Bone marrow (tissue), 2 donors: ENCODE data around the gene BRSK2.
"Not testable (repeated sequence)": the region's sequence is repeated elsewhere in the genome, so short reads cannot be mapped to it uniquely, and the experiment has no call there.

Source experiments
- DNase-seq, 2 donors: peaks; one replicate each; lab custom pipeline; 2025; lab: John Stamatoyannopoulos, UW

Gene BRSK2

DNA sequence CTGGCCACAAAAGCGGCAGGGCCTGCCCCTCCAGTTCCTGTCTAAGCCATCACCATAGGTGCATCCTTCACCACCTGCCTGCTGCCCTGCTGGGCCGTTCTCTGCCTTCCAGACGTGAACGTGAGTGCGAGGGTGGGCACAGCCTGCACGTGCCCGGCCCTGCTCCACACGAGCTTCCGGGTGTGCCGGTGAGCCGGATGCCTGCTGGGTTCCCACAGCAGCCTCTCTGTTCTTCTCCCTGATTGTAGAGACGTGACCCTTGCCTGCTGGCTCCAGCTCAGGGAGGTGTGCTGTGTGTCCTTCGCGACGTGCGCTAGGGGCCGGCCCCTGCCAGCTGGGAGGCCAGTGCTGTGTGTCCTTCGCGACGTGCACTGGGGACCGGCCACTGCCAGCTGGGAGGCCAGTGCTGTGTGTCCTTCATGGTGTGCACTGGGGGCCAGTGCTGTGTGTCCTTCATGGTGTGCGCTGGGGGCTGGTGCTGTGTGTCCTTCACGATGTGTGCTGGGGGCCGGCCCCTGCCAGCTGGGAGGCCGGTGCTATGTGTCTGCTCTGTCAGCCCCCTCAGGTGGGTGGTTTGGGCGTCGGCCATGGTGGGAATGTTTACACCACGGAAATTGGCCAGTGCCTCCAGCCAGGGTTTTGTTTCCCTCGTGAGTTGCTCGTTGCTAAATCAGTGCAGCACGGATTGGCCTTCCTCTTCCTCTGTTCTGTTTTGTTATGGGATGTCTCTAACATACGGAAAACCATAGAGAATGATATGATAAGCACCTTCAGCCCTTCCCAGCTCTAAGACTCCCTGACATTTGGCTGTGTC is 35.4 kb upstream of the BRSK2 start:
- no peak for DNase-seq

DNA sequence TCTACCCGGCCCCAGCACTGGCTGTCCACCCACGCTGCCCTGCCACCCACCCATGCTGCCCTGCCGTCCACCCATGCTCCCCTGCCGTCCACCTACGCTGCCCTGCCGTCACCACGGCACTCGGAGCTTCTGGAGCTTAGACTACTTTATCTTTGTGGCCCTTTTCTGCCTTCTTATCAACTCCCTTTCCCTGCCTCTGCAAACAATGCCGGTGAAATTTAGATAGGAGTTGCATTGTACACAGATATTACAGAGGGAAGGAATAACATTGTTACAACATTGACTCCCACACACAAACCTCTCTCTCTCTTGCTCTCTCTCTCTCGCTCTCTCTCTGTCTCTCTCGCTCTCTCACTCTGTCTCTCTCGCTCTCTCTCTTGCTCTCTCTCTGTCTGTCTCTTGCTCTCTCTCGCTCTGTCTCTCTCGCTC is 33.7 kb upstream of the BRSK2 start:
- no peak for DNase-seq

DNA sequence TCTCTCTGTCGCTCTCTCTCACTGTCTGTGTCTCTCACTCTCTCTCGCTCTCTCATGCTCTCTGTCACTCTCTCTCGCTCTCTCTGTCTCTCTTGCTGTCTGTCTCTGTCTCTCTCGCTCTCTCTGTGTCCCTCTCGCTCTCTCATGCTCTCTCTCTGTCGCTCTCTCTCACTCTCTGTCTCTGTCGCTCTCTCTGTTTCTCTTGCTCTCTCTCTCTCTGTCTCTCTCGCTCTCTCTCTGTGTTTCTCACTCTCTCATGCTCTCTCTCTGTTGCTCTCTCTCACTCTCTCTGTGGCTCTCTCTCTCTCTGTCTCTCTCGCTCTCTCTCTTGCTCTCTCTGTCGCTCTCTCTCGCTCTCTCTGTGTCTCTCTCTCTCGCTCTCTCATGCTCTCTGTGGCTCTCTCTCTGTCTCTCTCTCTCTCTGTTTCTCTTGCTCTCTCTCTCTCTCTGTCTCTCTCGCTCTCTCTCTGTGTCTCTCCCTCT is 33.2 kb upstream of the BRSK2 start:
- DNase-seq = no peak

DNA sequence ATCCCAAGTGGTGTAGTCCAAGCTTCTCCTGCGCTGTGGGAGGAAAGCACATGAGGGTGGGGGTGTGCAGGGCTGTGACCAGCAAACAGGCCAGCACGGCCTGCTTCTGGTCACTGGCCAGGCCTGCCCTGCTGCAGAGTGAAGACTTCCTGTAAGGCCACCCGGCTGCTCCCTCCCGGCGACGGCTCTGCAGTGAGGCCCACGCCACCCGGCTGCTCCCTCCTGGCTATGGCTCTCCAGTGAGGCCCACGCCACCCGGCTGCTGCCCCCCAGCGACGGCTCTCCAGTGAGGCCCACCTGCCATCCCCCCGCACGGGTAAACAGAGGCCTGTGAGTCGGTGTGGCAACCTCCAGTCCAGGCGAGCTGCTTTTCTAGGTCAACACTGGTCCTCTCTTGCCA is 31.4 kb upstream of the BRSK2 start:
- no peak for DNase-seq

DNA sequence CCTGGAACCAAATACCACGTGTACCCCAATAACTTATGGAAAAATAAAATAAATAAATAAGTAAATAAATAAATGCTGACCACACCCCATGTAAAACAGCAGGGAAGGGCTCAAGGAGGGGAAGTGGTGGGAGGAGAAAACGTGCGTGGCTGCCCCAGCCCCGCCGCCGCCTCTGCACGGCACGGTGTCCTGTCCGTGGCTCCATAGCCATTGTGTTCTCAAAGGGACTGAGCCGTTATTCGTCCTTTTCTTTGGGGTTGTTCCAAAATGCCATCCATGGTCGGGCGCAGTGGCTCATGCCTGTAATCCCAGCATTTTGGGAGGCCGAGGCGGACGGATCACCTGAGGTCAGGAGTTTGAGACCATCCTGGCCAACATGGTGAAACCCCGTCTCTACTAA is 30.8 kb upstream of the BRSK2 start:
- not testable (repeated sequence) for DNase-seq

DNA sequence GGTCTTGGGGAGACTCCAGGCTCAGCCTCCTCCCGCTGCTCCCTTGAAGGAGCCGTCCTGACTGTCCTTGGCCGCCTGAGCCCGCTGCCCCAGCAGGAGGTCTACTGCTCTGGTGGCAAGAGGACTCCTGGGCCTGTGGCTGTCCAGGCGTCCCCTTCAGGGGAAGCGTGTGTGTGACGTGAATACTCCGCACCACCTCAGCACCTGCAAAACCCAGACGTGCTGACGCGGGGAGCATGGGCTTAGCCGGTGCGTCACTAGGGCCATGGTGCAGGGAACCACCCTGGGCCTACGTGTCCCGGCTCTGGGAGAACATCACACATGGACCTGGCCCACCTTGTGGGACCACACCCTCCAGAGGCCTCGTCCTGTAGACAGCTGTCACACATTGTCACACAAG is 30.2 kb upstream of the BRSK2 start:
- DNase-seq = no peak

DNA sequence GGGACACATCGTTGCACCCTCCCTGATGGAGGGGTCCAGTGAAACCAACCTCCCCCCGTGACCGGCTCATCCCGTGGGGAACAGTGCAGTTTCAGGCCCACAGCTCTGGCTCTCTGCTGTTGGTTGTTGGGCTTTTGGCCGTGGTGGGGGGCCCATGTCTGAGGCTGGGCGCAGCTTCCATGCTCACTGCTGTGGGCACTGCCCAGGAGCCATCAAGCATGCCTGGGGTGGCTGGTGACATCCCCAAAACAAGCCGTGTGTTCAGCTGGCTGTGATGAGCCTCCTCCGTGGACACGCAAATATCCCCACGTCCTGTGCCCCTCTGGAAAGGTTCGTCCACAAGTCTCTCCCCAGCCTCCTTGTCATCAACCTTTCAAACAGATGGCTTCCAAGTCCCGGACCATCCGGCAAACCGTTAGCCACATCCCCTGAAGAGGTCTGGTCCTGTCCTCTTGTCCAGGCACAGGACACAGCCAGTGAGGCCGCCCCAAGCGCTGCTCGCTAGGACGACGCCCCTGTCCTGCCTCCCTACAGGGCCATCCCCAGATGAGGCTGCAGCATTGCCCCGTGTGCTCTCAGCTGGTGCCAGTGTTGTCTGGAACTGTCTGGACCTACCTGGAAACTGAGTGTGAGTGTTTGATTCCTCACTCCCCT is 29.4 kb upstream of the BRSK2 start:
- DNase-seq = no peak

DNA sequence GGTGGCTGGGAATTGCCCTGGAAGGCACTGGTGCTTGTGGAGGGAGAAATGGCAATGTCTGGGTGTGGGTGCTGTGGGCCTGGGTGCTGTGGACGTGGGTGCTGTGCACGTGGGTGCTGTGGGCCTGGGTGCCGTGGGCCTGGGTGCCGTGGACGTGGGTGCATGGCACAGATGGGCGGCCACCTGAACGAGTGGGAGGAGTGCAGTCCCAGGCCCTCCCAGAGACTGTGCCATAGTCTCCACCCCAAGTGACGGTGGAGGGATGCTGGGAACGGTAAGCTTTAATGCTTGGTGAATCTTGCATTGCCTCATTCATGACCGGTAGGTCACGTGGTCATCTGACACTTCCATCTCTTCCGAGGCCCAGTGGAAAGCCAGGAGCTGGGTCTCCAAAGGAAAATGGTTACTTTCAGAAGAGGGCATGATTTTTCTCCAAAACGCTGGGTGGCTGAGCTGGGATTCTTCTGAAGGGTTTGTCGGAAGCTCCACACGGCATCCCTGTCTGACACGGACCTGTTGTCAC is 28.8 kb upstream of the BRSK2 start:
- no peak for DNase-seq

DNA sequence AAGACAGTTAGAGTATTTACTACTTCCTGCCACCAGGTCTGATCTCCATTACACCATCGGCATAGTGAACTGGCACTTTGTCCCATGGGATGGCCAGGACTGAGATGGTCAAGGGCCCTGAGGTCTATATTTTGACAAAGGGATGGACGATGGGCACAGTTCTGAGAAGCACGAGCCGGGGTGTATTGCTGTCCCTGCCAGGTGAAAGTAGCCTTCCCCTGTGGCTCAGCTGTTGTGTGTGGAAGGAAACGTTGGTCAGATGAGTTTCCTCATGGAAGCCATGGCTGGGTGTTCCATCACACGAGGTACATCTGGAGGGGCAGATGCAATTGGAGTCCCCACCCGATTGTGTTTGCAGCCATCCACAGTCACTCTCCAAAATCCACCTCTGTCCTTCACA is 27.9 kb upstream of the BRSK2 start:
- no peak for DNase-seq

DNA sequence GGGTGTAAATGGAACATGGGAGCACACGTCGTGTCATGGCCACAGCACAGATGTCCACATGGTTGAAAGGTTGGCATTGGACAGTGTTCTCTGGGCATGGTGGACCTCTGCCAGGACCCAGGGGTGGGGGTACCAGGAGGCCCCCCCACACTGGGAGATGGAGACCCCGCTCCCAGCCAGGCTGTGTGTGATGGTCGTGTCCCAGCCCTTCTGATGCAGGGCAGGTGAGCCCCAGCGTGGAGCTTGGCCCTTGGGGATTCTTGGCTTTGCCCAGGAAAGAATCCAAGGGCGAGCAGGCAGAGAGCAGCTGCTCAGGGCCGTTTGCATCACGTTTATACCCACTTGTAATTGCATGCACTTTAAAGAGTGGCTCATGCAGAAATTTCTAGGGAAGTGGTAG is 22.0 kb upstream of the BRSK2 start:
- no peak for DNase-seq

DNA sequence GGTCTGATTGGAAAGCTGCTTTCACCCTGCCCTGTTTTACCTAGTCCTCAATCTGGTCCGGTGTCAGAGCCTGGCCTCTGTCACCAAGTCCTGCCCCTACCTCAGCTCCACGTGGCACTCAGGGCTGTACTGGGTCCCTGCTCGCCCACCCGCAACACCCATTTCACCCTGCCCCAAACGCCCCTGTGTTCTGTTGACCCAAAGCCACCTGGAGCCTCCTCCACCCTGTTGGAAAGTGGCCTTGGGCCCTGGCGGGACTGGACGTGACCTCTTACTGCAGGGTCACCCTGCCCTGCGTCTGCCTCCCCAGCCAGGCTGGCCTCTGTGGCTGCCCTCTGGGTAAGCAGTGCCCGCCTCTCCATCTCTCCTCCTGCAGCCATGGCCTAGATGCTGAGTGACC is 21.5 kb upstream of the BRSK2 start:
- DNase-seq = no peak

DNA sequence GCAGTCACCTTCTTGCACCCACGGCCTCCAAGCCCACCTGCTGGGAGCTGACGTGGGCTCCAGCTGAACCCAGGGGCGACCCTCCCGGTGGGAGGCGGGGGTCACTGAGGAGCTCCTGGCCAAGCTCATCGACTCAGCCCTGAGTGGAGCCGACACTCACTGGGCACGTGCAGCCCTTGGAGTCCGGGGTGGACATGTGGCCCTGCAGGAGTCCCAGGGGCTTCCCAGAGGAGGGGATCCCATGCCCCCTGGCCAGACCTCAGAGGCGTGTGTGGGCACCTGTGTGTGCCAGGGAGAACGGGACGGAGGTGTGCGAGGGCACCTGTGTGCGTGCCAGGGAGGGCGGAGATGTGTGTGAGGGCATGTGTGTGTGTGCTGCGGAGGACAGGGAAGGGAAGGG is 20.8 kb upstream of the BRSK2 start:
- DNase-seq = no peak

DNA sequence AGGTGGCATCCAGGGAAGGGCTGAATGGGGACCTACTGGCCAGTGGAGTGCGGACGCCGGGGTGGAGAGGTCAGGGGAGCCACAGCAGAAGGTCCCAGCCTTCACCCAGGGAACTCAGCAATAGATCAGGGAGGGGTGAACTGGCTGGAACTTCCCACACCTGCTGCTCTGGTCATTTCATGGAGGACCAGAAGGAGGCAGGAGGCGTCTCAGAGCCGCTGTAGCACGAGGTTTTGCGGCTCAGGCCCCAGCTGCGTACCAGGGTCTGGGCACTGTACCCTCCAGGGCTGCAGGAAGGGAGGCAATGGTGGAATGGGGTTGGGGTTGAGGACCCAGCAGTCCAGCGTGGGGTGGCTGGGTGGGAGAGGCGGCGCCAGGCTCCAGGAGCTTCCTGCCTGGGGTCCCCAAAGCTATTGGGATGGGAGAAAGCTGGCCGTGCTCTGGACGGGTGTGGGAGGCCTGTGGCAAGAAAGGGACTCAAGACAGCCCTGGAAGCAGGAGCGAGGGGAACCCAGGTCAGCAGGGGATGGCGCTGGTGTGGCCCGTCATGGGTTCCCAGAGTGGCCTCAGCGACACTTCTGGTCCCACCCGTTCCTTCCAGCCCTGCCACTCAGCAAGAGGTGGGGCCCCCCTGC is 20.2 kb upstream of the BRSK2 start:
- no peak for DNase-seq

DNA sequence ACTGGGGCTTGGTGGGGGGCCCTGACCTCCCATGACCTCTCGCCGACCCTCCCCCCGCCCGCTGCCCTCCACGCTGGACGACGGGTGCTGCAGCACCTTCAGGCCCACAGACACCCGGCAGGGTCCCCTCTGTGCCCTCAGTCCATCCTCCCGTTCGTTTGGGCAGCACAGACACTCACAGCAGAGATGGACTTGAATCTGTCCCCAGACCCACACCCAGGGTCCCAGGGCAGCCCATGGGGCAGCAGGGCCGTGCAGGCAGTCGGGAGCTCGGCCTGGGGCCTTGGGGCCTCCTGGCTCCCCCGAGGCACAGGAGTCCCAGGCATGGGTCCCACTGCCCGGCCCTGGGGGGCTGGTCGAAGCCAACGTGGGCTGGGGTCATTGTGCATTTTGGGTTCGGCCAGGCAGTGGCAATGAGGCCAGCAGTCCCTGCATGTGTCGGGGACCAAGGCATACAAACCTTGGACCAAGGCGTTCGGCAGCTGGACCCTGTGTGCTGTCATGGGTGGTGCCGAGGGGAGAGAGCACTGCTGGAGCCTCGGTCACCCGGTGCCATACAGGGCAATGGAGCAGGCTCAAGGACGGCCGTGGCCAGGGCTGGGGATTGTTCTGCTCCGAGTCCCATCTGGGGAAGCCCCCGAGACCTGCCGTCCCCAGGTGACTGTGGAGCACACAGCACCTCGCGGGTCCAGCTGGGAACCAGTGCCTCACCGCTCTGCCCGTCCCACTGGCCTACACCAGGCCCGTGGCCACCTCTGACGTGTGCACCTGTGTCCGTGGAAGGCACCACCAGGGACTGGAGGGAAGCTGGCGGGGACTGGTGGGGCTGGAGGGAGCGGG is 19.3 kb upstream of the BRSK2 start:
- DNase-seq = no peak

DNA sequence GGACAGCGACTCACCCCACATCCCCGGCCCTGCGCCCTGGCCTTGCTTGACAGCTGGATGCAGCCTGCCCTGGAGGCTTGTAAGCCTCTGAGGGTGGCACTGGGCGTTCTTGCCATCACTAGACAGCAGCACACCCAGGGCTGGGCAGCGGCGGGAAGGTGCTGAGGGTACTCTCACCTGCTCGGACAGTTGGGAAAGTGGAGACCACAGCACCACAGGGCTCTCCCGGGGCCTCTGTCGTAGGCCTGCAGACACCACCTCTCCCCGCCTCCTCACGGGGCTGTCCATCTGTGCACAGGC is 18.8 kb upstream of the BRSK2 start:
- no peak for DNase-seq

DNA sequence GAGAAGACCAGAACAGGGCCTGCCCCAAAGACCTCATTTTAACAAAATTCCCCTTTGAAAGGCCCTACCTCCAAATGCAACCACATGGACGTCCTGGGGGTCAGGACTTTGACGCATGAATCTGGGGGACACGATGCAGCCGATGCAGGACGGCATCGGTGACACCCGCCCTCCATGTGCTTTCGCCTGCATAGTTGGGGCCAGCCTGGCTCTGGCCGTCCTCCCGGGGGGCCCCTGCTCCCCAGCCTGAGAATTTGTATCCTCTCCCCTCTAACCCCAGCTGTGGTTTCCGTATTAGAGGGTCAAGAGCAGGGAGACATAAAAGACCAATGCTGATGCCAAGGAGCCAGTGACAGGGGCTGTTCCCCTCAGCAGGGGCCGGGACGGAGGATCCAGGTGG is 18.4 kb upstream of the BRSK2 start:
- no peak for DNase-seq

DNA sequence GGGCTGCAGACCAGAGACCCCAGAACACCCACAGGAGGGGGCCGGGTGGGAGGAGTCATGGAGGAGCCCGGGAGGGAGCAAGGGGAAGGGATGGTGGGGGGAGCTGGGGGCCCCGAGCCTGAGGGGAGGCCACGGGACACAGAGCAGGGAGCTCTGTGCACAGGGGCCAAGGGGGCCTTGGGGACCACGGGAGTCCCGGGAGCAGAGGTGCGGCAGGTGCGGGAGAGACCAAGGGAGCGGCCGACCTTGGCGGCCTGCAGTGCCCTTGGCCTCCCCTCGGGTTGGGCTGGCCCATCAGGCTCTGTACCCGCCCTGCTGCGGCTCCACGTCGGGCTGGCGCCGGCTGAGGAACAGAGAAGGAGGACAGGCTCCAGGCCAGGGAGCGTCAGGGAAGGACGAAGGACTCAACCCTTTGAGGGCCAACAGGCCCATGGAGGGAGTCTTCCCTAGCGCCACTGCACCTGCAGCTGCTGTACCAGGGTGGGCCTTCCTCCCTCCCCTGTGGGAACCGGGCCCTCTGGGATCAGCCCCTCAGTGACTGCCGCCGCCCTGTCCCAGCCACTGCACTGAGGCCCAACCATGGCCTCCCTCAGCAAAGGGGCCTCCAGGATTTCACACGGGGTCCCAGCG is 17.8 kb upstream of the BRSK2 start:
- DNase-seq = no peak

DNA sequence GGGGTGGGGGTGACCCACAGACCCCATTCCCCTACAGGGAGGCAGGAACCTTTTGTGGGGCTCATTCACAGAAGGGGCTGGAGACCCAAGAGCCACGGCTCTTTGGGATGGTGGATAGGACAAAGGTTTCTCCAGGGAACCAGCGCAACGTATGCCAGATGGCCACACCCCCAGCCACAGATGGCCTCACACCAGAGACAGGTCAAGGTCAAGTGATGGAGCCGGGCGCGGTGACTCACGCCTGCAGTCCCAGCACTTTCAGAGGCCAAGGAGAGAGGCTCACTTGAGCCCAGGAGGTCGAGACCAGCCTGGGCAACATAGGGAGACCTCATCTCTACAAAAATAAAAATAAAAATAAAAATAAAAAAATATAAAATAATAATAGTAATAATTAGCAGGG is 17.1 kb upstream of the BRSK2 start:
- DNase-seq = no peak

DNA sequence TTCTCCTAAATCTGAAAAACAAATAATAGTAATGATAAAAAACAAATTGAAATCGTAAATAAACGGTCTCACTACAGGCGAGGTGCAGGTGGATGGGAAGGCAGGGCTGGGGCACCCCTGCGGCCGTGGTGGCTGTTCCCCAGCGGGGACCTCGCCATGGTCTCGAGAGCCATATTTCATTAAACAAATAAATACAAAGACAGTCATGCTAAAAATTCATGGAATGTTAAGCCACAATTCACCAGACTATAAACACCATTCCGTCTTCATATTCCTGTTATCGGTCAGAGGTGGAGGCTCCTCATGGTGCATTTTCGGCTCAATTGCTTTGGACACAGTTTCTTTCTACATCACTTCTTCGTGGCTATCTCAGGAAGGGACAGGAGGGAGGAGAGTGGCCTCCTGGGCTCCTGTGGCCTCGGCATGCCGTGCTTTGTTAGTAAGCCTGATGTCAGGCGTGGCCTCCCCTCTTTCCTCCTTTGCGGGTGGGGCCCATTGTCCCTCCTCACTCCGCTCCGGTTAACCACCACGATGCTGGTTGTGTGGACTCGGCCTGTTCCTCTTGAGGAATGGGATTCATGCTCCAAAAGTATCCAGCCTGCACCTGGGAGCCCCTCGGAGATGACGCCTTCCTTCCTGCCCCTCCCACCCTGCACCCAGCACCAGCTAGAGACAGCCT is 16.1 kb upstream of the BRSK2 start:
- DNase-seq = no peak

DNA sequence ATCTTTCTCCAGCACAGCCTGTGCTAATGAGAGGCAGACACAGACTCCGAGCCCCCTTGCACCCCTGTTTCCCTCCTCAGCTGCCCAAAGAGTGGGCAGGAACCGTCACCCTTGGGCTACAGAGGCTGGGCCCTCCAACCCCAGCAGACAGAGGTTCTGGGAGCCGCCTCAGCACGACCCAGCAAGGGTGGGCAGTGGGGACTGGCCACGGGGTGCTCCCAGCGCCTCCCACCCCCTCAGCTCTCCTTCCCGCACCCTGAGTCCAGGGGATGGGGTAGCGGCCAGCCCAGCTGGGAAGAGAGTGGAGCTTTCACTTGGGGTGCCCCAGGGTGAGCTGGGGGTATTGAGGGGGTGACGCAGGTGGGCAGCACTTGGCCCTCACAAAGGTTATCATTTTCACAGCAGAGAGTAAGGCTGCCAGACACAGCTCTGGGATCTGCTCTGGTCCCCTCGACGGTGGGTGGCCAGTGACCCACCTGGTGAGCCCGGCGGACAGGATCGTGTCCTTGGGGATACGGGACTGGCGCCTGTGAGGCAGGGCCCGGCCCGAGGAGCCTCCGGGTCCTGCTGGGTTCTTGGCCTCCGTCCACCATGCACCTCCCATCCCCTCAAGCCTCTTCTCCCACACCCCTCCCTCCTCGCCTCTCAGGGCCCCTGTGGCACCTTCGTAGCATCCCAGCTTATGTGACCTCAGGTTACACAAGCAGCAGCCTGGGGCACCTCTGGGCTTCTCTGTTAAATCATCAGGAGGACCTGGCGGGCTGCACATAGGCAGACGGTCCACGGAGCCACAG is 14.4 kb upstream of the BRSK2 start:
- no peak for DNase-seq

DNA sequence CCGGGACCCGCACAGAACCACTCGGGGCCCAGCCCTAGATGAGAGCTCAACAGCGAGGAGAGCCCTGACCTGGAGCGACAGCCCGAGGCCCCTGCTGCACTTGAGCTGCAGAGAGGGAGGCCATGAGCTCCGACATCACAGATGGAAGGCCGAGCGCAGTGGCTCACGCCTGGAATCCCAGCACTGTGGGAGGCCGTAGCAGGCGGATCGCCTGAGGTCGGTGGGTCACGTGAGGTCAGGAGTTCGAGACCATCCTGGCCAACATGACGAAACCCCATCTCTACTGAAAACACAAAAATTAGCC is 13.8 kb upstream of the BRSK2 start:
- DNase-seq = no peak
